Urothelium cell line (cell line): Measurements from ENCODE around the gene SCUBE3.

Experiments
- DNase-seq: peaks from one replicate; pipeline ENCODE4 v3.0.0; 2011; ENCODE audit warnings: low spot score, mixed read lengths
- FAIRE-seq: peaks from 2 replicates; lab custom pipeline; 2011; peaks lifted over from hg19 to GRCh38; lab: Jason Lieb, UNC

The SCUBE3 gene

DNA sequence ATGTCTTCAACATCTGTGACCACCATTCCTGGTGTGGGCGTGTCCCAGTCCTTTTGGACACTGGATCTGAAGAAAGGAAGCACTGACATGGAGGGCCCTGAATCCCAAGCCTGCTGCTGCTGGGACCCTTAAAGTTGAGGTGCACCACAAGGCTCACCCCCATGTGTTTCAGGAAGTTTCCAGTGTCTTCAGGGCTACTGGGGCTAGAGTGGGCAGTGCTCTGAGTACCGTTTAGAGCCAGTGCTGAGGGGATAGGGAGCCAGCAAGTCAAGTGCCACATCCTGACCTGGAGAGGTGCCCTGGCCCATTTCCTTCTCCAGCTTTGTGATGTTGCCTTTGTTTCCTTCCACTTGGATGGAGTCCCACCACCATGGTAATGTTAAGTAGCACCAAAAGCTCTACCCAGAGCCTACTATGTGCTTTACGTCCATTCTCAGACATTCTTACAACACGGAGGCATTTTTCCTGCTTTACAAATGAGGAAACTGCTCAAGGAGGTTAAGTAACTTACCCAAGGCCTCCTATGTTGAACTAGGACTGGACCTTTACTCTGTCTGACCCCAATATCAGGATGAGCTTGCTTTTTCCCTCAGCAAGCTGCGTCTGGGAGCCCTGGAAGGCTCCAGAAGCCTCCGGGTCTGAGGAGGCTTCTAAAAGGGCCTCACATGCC, 83.3 kb downstream of the SCUBE3 start:
- DNase-seq (no peak), FAIRE-seq (no peak)

DNA sequence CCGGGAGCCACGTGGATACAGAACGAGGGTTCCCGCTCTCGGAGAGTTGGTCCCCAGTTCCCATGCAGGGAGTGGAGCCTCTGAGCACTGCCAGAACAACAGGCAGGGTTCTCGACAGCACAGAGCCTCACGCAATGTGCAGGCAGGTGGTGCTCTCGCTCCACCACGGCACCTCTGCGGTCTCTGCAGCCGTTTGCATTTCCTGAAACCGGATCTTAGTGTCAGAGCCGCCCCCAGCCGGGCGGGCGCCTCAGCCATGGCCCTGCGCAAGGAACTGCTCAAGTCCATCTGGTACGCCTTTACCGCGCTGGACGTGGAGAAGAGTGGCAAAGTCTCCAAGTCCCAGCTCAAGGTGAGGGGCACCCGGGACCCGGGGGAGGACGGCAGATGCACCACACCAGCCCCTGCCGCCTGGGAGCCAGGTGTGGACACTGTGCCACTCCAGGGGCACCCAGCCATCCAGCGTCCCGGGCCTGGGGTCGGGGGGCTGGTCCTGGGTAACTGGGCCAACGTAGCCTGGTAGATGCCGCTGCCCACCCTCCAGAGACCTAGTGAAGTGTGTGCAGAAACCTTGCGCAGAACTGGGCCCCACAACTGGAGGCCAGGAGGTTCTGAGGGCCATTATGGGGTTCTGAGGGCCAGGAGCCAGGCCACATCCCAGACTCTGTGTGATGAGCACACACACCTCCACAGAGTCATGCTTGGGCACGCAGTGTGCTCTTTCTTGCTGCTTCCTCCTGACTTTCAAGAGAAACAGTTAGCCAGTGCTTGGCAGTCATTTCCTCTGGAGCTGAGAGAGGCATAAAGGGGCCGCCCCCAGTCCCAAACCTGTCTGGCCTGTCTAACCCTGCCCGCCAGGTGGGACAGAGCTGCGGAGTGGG, 84.1 kb downstream of the SCUBE3 start, which contains the start of gene DEF6:
Gene DEF6, plus strand, starts transcription at position 218 of the 881 bp plus-strand sequence. Its CDS starts 39 bp downstream, at position 257.
- FAIRE-seq (no peak), DNase-seq (peak; percentile 45)

DNA sequence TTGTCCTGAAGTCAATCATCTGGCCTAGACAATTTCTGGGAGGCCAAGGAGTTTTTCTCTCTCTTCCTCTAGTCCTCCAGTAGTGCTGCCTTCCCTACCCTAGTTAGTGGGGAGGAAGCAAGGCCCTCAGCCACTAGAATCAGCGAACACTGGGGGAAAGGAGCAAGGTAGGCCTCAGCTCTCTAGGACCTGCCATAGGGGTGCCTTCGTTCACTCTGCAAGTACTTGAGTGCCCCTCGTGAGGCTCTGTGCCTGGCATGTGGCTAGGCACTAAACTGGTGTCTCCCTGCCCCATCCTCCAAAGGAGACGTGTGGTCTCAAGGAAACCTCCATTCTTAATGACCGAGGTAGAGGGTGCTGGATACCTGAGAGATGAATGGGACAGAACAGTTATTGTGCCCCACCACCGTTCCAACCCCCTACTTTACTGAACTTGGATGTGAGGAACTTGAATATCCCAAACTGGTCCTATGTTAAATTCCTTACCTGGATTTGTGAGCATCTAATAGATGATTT, 84.9 kb downstream of the SCUBE3 start:
- no peak for FAIRE-seq

DNA sequence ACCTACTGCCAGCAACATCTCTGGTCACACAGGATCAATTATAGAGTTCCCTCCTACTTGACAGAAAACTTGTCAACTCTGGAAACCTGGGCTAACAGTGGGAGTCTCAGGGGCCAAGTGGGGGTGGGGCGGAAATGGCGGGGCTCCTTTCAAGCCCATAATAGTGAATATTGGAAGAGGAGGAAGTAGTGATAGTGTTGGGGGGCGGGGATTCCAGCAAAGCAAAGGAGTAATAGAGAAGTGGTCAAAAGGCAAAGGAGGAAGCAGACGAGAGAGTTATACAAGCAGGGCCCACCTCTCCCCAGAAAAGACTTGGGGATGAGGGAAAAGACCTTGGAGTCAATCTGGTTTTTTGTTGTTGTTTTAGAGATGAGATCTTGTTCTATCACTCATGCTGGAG, 85.9 kb downstream of the SCUBE3 start:
- DNase-seq (no peak), FAIRE-seq (no peak)

More for the DNA sequence above, 84.9 kb downstream of the SCUBE3 start:
- no peak for DNase-seq

DNA sequence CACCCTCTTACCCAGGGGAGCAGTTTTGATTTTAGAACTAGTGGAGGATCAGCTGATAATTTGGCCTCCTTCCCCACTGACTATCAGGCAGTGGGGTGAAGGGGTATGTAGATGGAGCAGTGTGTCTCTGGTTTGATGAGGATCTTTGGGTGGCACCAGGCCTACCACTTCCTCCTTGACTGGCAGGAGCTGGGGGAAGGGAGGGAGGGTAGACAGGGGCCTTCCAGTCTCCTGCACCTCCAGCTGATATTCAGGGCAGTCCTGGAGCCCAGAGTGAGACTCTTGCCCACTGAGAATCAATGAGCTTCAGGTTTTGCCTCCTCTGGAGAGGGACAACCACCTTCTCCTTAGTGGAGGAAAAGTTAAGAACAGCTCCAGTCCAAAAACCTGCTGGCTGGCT, 87.1 kb downstream of the SCUBE3 start:
- FAIRE-seq (no peak), DNase-seq (no peak)
